Mucosa of rectum (tissue), 2 donors: ENCODE results near the gene LYRM2.

Source experiments
- H3K27ac ChIP-seq, 2 donors: one replicate each; pipeline ENCODE4 v1.7.0; 2013; ENCODE audit warnings: inconsistent platforms in 2 of 2, low read depth in 2 of 2, low read length in 2 of 2
- H3K27me3 ChIP-seq, 2 donors: one replicate each; pipeline ENCODE4 v1.7.0; 2013; ENCODE audit warnings: low read length in 2 of 2; ENCODE audit not compliant: control insufficient read depth in 2 of 2, insufficient read depth in 2 of 2
- H3K36me3 ChIP-seq, 2 donors: one replicate each; pipeline ENCODE4 v1.7.0; 2013; ENCODE audit warnings: low read length in 2 of 2; ENCODE audit not compliant: control insufficient read depth in 2 of 2, insufficient read depth in 2 of 2
- H3K4me1 ChIP-seq, 2 donors: one replicate each; pipeline ENCODE4 v1.7.0; 2013; ENCODE audit warnings: low read length in 2 of 2, mild to moderate bottlenecking in 1 of 2; ENCODE audit not compliant: control insufficient read depth in 2 of 2, insufficient read depth in 2 of 2
- H3K4me3 ChIP-seq, 2 donors: one replicate each; pipeline ENCODE4 v1.7.0; 2013; ENCODE audit warnings: low read length in 2 of 2
- H3K9ac ChIP-seq, 2 donors: one replicate each; pipeline ENCODE4 v1.7.0; 2013; ENCODE audit warnings: low read length in 2 of 2, low read depth in 1 of 2, mild to moderate bottlenecking in 1 of 2
- H3K9me3 ChIP-seq, 2 donors: one replicate each; pipeline ENCODE4 v1.7.0; 2013; ENCODE audit warnings: low read length in 2 of 2; ENCODE audit not compliant: control insufficient read depth in 2 of 2
- donor health status: healthy.
- donor health status: Normal muscosa, but diverticular disease.

LYRM2 gene

GRCh38 chr6:89599727-89600126, 38.8 kb downstream of the LYRM2 start:
- H3K27me3 ChIP-seq = no peaks in the 10 kb centered on the region
- H3K27ac ChIP-seq = no peak overlapping the region
- no peak overlapping the region for H3K4me3 ChIP-seq
- no peaks in the 10 kb centered on the region for H3K36me3 ChIP-seq
- no peaks in the 10 kb centered on the region for H3K9me3 ChIP-seq
- no peak overlapping the region for H3K9ac ChIP-seq
- no peaks in the 10 kb centered on the region for H3K4me1 ChIP-seq

DNA sequence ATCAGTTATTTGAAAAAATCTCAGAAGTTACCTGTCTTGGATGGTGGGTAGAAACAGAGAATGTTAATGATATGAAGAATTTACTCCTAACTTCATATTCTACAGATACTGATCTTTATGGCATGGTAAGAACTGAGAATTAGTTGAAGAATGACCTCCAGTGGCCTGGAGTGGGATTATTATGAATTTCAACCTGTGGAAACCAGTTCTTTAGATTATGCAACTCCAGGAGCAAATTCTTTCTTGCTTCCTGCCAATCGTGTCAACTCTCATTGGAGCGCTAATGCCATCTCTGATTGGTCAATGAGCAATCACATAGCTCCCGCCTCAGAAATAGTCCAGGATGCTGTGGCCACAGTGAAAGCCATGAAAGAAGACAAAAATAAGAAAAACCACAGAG, 40.6 kb downstream of the LYRM2 start:
- Histone ChIP-seq H3K4me3 (no peak overlapping the region), H3K4me1 (no peaks in the 10 kb centered on the region), H3K9me3 (no peaks in the 10 kb centered on the region), H3K27ac (no peak overlapping the region), H3K9ac (no peak overlapping the region), H3K27me3 (no peaks in the 10 kb centered on the region), H3K36me3 (no peaks in the 10 kb centered on the region)

- Histone ChIP-seq H3K36me3 (no peaks in the 10 kb centered on the region), H3K4me1 (no peaks in the 10 kb centered on the region), H3K4me3 (no peak overlapping the region), H3K9me3 (no peaks in the 10 kb centered on the region), H3K9ac (no peak overlapping the region), H3K27ac (no peak overlapping the region), H3K27me3 (no peaks in the 10 kb centered on the region)
Measured at GRCh38 chr6:89597372-89597771, 41.2 kb downstream of the LYRM2 start.

GRCh38 chr6:89596484-89596883, 42.1 kb downstream of the LYRM2 start:
- Histone ChIP-seq H3K27ac (no peak overlapping the region), H3K4me3 (no peak overlapping the region), H3K27me3 (no peaks in the 10 kb centered on the region), H3K4me1 (no peaks in the 10 kb centered on the region), H3K36me3 (no peaks in the 10 kb centered on the region), H3K9me3 (no peaks in the 10 kb centered on the region), H3K9ac (no peak overlapping the region)

DNA sequence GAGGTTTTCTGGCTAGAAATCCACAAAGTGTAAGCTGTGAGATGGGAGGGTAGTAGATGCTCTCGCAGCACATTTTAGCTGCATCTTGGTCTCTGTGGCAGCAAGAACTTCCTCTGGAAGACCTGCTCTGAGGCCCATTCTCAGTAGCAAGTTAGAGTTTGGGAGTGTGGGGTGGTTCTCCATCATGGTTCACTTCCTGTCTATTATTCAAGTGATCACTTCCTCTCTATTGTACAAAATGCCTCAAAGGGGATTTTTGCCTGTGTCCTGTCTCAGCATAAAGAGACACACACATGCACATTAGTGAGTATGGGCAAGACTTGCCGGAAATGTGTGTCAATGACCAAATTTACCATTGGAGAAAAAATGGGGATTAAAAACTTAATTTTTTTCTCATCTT, 42.5 kb downstream of the LYRM2 start:
- Histone ChIP-seq H3K27ac (no peak overlapping the region), H3K4me1 (no peaks in the 10 kb centered on the region), H3K36me3 (no peaks in the 10 kb centered on the region), H3K9ac (no peak overlapping the region), H3K9me3 (no peaks in the 10 kb centered on the region), H3K27me3 (no peaks in the 10 kb centered on the region), H3K4me3 (no peak overlapping the region)

DNA sequence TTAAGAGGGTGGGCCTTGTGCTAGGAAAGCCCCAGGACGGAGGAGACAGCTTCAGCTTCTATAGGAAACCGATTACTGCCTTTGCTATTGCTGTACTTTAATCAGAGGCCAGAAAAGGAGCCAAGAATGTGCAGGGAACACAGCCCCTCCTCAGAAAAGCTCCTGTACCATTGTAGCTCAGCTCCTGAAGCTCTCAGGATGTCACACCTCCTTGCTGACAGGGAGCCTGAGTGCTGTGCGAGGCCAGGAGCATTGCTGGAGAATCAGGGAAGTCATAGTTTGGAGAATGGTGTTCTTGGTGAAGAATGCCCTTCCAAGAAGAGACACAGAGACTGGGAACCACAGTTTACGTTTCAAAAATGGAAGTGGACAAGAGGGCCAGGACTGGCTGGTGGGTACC, 46.8 kb downstream of the LYRM2 start:
- Histone ChIP-seq H3K27me3 (no peaks in the 10 kb centered on the region), H3K4me3 (no peak overlapping the region), H3K27ac (no peak overlapping the region), H3K36me3 (no peaks in the 10 kb centered on the region), H3K9ac (no peak overlapping the region), H3K9me3 (no peaks in the 10 kb centered on the region), H3K4me1 (no peaks in the 10 kb centered on the region)

DNA sequence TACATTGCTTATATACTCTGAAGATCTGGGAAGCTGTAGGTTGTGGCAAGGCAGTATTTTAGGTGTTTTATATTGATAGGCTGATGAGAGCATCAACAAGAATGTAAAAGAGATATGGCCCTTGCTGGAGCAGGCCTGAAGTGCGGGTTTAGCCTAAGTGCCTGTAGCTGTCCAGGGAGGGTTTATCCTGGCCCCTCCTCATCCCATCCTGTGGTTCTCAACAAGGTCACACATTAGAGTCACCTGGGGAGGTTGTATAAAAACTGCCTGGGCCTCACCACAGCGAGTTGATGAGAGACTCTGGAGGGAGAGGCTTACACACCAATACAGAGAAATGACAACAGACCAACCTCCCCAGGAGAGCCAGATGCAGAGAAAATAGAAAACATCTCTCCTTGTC, 48.4 kb downstream of the LYRM2 start:
- Histone ChIP-seq H3K4me3 (no peak overlapping the region), H3K27me3 (no peaks in the 10 kb centered on the region), H3K9me3 (no peaks in the 10 kb centered on the region), H3K4me1 (no peaks in the 10 kb centered on the region), H3K27ac (no peak overlapping the region), H3K36me3 (no peaks in the 10 kb centered on the region), H3K9ac (no peak overlapping the region)

DNA sequence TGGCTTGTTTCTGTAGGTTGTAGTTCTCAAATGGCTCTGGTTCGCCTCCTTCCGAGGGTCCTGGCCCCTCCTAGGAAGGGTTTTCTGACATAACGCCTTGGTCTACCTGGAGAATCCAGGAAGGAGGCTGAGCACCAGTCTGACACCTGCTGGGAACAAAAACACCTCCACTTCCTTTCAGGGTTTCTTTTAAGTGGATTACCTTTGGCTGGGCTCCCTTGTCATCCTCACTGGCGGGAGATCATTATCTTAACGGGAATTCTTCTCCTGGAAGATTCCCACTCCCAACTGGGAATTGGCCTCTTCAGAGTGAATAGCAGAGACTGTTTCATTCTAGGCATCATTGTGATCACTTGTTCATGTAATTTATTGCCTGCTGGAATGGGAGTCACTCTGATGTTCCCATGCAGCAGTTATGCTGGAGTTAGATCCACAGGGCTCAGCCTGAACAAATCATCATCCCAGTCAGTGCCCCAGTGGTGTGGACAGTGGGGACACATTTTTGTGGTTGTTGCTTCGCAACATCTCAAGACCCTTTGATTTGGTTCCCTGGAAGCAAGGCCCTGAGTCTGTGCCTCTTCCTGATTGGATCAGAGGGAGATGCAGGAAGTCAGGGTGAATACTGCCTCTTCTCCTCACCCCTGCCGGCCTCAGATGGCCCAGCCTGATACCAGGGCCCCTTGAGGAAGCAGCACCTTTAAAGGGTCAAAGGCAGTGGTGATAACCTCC, 49.1 kb downstream of the LYRM2 start:
- Histone ChIP-seq H3K27ac (no peak overlapping the region), H3K9me3 (no peaks in the 10 kb centered on the region), H3K9ac (no peak overlapping the region), H3K4me3 (no peak overlapping the region), H3K36me3 (no peaks in the 10 kb centered on the region), H3K4me1 (no peaks in the 10 kb centered on the region), H3K27me3 (no peaks in the 10 kb centered on the region)

- no peaks in the 10 kb centered on the region for H3K36me3 ChIP-seq
- H3K27ac ChIP-seq = no peak overlapping the region
- H3K27me3 ChIP-seq = no peaks in the 10 kb centered on the region
- H3K4me1 ChIP-seq = no peaks in the 10 kb centered on the region
- H3K9me3 ChIP-seq = no peaks in the 10 kb centered on the region
- no peak overlapping the region for H3K4me3 ChIP-seq
- no peak overlapping the region for H3K9ac ChIP-seq
Measured at GRCh38 chr6:89585154-89585553, 53.4 kb downstream of the LYRM2 start.

- Histone ChIP-seq H3K4me1 (no peaks in the 10 kb centered on the region), H3K9me3 (no peaks in the 10 kb centered on the region), H3K36me3 (no peaks in the 10 kb centered on the region), H3K4me3 (no peak overlapping the region), H3K9ac (no peak overlapping the region), H3K27ac (no peak overlapping the region), H3K27me3 (no peaks in the 10 kb centered on the region)
Measured at GRCh38 chr6:89584539-89584938, 54.0 kb downstream of the LYRM2 start.

- Histone ChIP-seq H3K27ac (no peak overlapping the region), H3K9me3 (no peaks in the 10 kb centered on the region), H3K9ac (no peak overlapping the region), H3K27me3 (no peaks in the 10 kb centered on the region), H3K4me1 (no peaks in the 10 kb centered on the region), H3K36me3 (no peaks in the 10 kb centered on the region), H3K4me3 (no peak overlapping the region)
Measured at GRCh38 chr6:89583559-89583958, 55.0 kb downstream of the LYRM2 start.
